ENCODE results near the gene RBCK1. TPM values are rescaled to one million over a fixed set of nuclear protein-coding genes. Genes with fewer than 3 reads are reported as not detected.
A peak's percentile ranks its signal among the peaks of the same experiment; 100 is the strongest.

The RBCK1 gene
- total and polyA plus RNA-seq, 9 of the 15 experiments (the other 6 are each of a cell fraction or from before 2014, with no cell fraction given) = 5.9 to 59.3 (median 26.5) TPM

- TF ChIP-seq HINFP (tag; conservative IDR thresholded peaks at IDR 0.05; ENCODE audit: low read depth) = no peak
- no peak for TF ChIP-seq DEAF1 (CRISPR knock-in tag; IDR thresholded peaks at IDR 0.05)
Measured at GRCh38 chr20:408843-409696, 971 bp downstream of the RBCK1 start (continued).

GRCh38 chr20:409697-410559 lies 1.8 kb downstream of the RBCK1 start:
- FAIRE-seq (no peak), ATAC-seq (no peak), DNase-seq (ENCODE audit: extremely low read depth in 1 of 4, low spot score in 3 of 4) (no peak)
- BruUV-seq (replicated peaks) = TSS peak; percentile 54
- Histone ChIP-seq H4K20me1 (replicated peaks; ENCODE audit: control insufficient read depth, insufficient read depth, low read length) (no peaks in the 10 kb centered on the region), H3K9ac (ENCODE audit: insufficient read depth in 1 of 2, low read depth in 2 of 2, low read length in 2 of 2) (peak overlapping the region; percentile 79 to 95; a peak in 3 of 4 replicates), H3K27ac (ENCODE audit: extremely low read depth, low read depth, low read length) (peak overlapping the region; percentile 94; the same call in 1 of the 3 replicates), H3K27me3 (ENCODE audit: control insufficient read depth in 2 of 2, insufficient read depth in 2 of 2, low read length in 2 of 2) (no peaks in the 10 kb centered on the region), H3K9me1 (ENCODE audit: control insufficient read depth, insufficient read depth, low read length) (no peaks in the 10 kb centered on the region), H3K4me3 (peak overlapping the region; percentile 98), H3K36me3 (ENCODE audit: control insufficient read depth, insufficient read depth, low read length) (peaks cover 30% of the 10 kb centered on the region; the same call in 2 of the 3 replicates), H3K4me2 (ENCODE audit: insufficient read depth, low read length) (peak overlapping the region; percentile 88), H3K79me2 (ENCODE audit: control insufficient read depth, insufficient read depth, low read length) (peaks cover 36% of the 10 kb centered on the region), H2AFZ (ENCODE audit: low read depth, low read length) (no peak overlapping the region), H3K9me3 (replicated peaks; ENCODE audit: control insufficient read depth, insufficient read depth, low read depth, low read length) (peaks cover 2% of the 10 kb centered on the region), H3K4me1 (replicated peaks in 1 of 2; ENCODE audit: control insufficient read depth in 2 of 2, insufficient read depth in 2 of 2, low read length in 2 of 2) (peaks cover 17 to 18% of the 10 kb centered on the region in 2 experiments; a peak in 4 of 5 replicates)
- POLR2A ChIA-PET = no interaction called here
- CTCF ChIA-PET (ENCODE audit: low intra/inter-chr PET ratio) = no interaction called here
- intact Hi-C loops (cut with micrococcal nuclease) = no loop called here
- in situ Hi-C loops (cut with MboI) = no loop called here
- 80% methylated on average over 12 of the region's 14 CpGs for WGBS (ENCODE audit: insufficient coverage, low coverage, missing lambda C conversion rate)
- TF ChIP-seq MYNN (IDR thresholded peaks at IDR 0.05) (no peak), MYNN (CRISPR knock-in tag; IDR thresholded peaks at IDR 0.05) (no peak), RBBP5 (IDR thresholded peaks at IDR 0.05; ENCODE audit: borderline replicate concordance, insufficient read depth, low read length, poor library complexity, severe bottlenecking) (no peak), MAZ (CRISPR knock-in tag; conservative IDR thresholded peaks at IDR 0.05 in 1 of 2, IDR thresholded peaks at IDR 0.05 in 1 of 2) (no peak), POLR2G (IDR thresholded peaks at IDR 0.05; ENCODE audit: low read depth, low read length) (0 out of 2 replicates have a peak, but pooled peaks have one; percentile 25), TRIM25 (IDR thresholded peaks at IDR 0.05; ENCODE audit: borderline replicate concordance) (no peak), HNRNPL (IDR thresholded peaks at IDR 0.05; ENCODE audit: low read depth, low read length) (no peak), ASH1L (IDR thresholded peaks at IDR 0.05; ENCODE audit: borderline replicate concordance, low read depth, partially characterized antibody) (no peak), NUFIP1 (IDR thresholded peaks at IDR 0.05; ENCODE audit: partially characterized antibody) (no peak), POLR2AphosphoS2 (IDR thresholded peaks at IDR 0.05; ENCODE audit: low read length) (peak; percentile 14; the same call in 1 of the 2 replicates)
